Astrocyte (in vitro differentiated cells and primary cell): Measurements from ENCODE around the gene OSTN. TPM values are rescaled to one million over a fixed set of nuclear protein-coding genes. Genes with fewer than 3 reads are reported as not detected.
"Not testable (repeated sequence)": the region's sequence is repeated elsewhere in the genome, so short reads cannot be mapped to it uniquely, and the experiment has no call there.

ENCODE experiments used
- DNase-seq: peaks from one replicate; pipeline ENCODE4 v3.0.0-alpha.2; 2010; ENCODE audit warnings: low read depth
- FAIRE-seq: peaks from 2 replicates; lab custom pipeline; 2011; peaks lifted over from hg19 to GRCh38; lab: Jason Lieb, UNC
- H2AFZ ChIP-seq: 2 replicates; pipeline ENCODE4 v1.6.0; 2012; ENCODE audit warnings: low read depth, low read length, inconsistent platforms
- H3K27ac ChIP-seq: 2 replicates; pipeline ENCODE4 v1.5.1; 2011; ENCODE audit warnings: low read depth, low read length, inconsistent platforms
- H3K27me3 ChIP-seq: 2 replicates; pipeline ENCODE4 v1.6.0; 2011; ENCODE audit warnings: low read length, inconsistent platforms; ENCODE audit not compliant: insufficient read depth
- H3K36me3 ChIP-seq: 2 replicates; pipeline ENCODE4 v1.5.1; 2011; ENCODE audit warnings: low read length, inconsistent platforms; ENCODE audit not compliant: insufficient read depth
- H3K4me1 ChIP-seq: 2 replicates; pipeline ENCODE4 v1.5.1; 2011; ENCODE audit warnings: low read length, inconsistent platforms; ENCODE audit not compliant: insufficient read depth
- H3K4me2 ChIP-seq: 2 replicates; pipeline ENCODE4 v1.6.0; 2012; ENCODE audit warnings: low read length, inconsistent platforms
- H3K4me3 ChIP-seq: 2 replicates; pipeline ENCODE4 v1.5.1; 2011; ENCODE audit warnings: low read depth, mild to moderate bottlenecking, low read length, inconsistent platforms; ENCODE audit not compliant: insufficient read depth
- H3K79me2 ChIP-seq: 2 replicates; pipeline ENCODE4 v1.6.0; 2012; ENCODE audit warnings: mild to moderate bottlenecking, low read length, inconsistent platforms; ENCODE audit not compliant: insufficient read depth
- H3K9ac ChIP-seq: 2 replicates; pipeline ENCODE4 v1.6.0; 2012; ENCODE audit warnings: mild to moderate bottlenecking, low read length, inconsistent platforms
- H3K9me3 ChIP-seq: 2 replicates; pipeline ENCODE4 v1.5.1; 2012; ENCODE audit warnings: low read depth, mild to moderate bottlenecking, low read length, inconsistent platforms; ENCODE audit not compliant: insufficient read depth
- H4K20me1 ChIP-seq: 2 replicates; pipeline ENCODE4 v1.6.0; 2012; ENCODE audit warnings: low read length, inconsistent platforms; ENCODE audit not compliant: insufficient read depth
- H3K27ac Mint-ChIP-seq: one replicate; pipeline ENCODE4 v1.8.0; 2021; ENCODE audit warnings: mild to moderate bottlenecking, mixed read lengths; ENCODE audit not compliant: unreplicated experiment
- H3K27me3 Mint-ChIP-seq: one replicate; pipeline ENCODE4 v1.8.0; 2021; ENCODE audit warnings: low read depth, mixed read lengths; ENCODE audit not compliant: unreplicated experiment
- H3K36me3 Mint-ChIP-seq: one replicate; pipeline ENCODE4 v1.8.0; 2021; ENCODE audit warnings: low read depth, mixed read lengths; ENCODE audit not compliant: unreplicated experiment
- H3K4me1 Mint-ChIP-seq: one replicate; pipeline ENCODE4 v1.8.0; 2021; ENCODE audit warnings: low read depth, mixed read lengths; ENCODE audit not compliant: unreplicated experiment
- H3K4me3 Mint-ChIP-seq: one replicate; pipeline ENCODE4 v1.8.0; 2021; ENCODE audit warnings: mild to moderate bottlenecking, moderate library complexity, mixed read lengths; ENCODE audit not compliant: unreplicated experiment
- H3K9me3 Mint-ChIP-seq: one replicate; pipeline ENCODE4 v1.8.0; 2021; ENCODE audit warnings: mild to moderate bottlenecking, mixed read lengths; ENCODE audit not compliant: unreplicated experiment
- EZH2 ChIP-seq: IDR thresholded peaks from 2 replicates; pipeline ENCODE4 v1.6.1; 2012; ENCODE audit warnings: mild to moderate bottlenecking, low read length, inconsistent platforms; ENCODE audit not compliant: insufficient read depth
- total RNA-seq: library from RNA; stranded (reverse); gene quantifications from 2 replicates; pipeline ENCODE4 v1.2.1, GENCODE V29; 2021
- TF ChIP-seq, protein P1 (sequence below): IDR thresholded peaks from 2 replicates; pipeline ENCODE4 v1.5.1; 2011; ENCODE audit warnings: low read depth, mild to moderate bottlenecking, inconsistent platforms, low read length, moderate library complexity; ENCODE audit not compliant: insufficient read depth

Gene OSTN
- total RNA-seq, 1 donor from 2014 or later: not detected

DNA sequence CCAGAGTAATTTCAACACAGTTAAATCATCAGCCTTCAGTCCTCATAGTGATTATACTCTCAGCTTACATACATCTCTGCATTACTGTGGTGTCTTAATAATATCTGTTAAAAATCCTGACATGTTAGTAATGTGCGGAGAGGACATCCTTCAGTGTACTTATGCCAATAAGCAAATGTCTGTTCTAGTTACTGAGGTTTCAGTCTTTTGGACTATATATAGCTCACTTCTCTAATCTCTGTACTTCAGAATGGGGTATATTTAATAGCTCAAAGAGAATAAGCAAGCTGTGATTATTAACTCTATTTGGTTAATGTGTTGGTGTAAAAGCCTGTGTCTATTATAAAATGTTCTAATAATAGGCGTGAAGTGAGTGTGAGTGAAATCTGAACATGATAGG lies 28.9 kb upstream of the OSTN start:
- no peak overlapping the region for H3K4me3 Mint-ChIP-seq
- no peak overlapping the region for H3K27ac Mint-ChIP-seq
- no peaks in the 10 kb centered on the region for H3K36me3 Mint-ChIP-seq
- H3K27me3 Mint-ChIP-seq: no peaks in the 10 kb centered on the region
- FAIRE-seq (no peak), DNase-seq (no peak)
- H3K9me3 Mint-ChIP-seq: no peaks in the 10 kb centered on the region
- Histone ChIP-seq H2AFZ (no peak overlapping the region), H3K4me1 (no peaks in the 10 kb centered on the region), H3K79me2 (no peaks in the 10 kb centered on the region), H3K4me3 (no peak overlapping the region), H3K4me2 (no peak overlapping the region), H3K27ac (no peak overlapping the region), H3K27me3 (no peaks in the 10 kb centered on the region), H3K36me3 (no peaks in the 10 kb centered on the region), H3K9me3 (no peaks in the 10 kb centered on the region), H4K20me1 (no peaks in the 10 kb centered on the region), H3K9ac (no peak overlapping the region)
- TF ChIP-seq, protein P1, sequence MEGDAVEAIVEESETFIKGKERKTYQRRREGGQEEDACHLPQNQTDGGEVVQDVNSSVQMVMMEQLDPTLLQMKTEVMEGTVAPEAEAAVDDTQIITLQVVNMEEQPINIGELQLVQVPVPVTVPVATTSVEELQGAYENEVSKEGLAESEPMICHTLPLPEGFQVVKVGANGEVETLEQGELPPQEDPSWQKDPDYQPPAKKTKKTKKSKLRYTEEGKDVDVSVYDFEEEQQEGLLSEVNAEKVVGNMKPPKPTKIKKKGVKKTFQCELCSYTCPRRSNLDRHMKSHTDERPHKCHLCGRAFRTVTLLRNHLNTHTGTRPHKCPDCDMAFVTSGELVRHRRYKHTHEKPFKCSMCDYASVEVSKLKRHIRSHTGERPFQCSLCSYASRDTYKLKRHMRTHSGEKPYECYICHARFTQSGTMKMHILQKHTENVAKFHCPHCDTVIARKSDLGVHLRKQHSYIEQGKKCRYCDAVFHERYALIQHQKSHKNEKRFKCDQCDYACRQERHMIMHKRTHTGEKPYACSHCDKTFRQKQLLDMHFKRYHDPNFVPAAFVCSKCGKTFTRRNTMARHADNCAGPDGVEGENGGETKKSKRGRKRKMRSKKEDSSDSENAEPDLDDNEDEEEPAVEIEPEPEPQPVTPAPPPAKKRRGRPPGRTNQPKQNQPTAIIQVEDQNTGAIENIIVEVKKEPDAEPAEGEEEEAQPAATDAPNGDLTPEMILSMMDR: no peak
- TF ChIP-seq EZH2: no peak
- no peaks in the 10 kb centered on the region for H3K4me1 Mint-ChIP-seq

DNA sequence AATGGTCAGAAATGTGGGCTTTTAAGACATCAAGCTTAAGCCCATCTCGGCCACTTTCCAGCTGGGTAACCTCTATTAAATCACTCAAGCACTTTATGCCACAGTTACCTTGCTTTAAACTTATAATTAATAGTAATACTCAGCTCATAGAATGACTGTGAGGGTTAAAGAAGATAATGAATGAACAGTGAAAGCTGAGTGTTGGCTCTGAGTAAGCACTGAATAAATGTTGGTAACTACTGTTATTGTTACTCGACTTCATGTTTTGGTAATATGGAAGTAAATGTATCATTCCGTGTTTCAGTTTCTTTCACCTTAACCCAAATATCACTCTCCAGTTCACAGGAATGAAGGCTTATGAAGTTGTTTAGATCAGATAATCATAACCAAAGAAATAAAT lies 23.9 kb upstream of the OSTN start:
- H3K27ac ChIP-seq: no peak overlapping the region
- DNase-seq (no peak), FAIRE-seq (no peak)
- H3K4me3 ChIP-seq: no peak overlapping the region
- Mint-ChIP-seq H3K9me3 (peaks cover 5% of the 10 kb centered on the region), H3K4me1 (no peaks in the 10 kb centered on the region), H3K36me3 (no peaks in the 10 kb centered on the region), H3K27ac (no peak overlapping the region), H3K4me3 (no peak overlapping the region), H3K27me3 (no peaks in the 10 kb centered on the region)
- no peaks in the 10 kb centered on the region for H3K36me3 ChIP-seq
- H4K20me1 ChIP-seq: no peaks in the 10 kb centered on the region
- H3K9me3 ChIP-seq: no peaks in the 10 kb centered on the region
- no peaks in the 10 kb centered on the region for H3K4me1 ChIP-seq
- no peak for TF ChIP-seq EZH2
- TF ChIP-seq, protein P1: no peak
- no peak overlapping the region for H3K9ac ChIP-seq
- H3K79me2 ChIP-seq: no peaks in the 10 kb centered on the region
- no peak overlapping the region for H3K4me2 ChIP-seq
- H3K27me3 ChIP-seq: no peaks in the 10 kb centered on the region
- no peak overlapping the region for H2AFZ ChIP-seq

DNA sequence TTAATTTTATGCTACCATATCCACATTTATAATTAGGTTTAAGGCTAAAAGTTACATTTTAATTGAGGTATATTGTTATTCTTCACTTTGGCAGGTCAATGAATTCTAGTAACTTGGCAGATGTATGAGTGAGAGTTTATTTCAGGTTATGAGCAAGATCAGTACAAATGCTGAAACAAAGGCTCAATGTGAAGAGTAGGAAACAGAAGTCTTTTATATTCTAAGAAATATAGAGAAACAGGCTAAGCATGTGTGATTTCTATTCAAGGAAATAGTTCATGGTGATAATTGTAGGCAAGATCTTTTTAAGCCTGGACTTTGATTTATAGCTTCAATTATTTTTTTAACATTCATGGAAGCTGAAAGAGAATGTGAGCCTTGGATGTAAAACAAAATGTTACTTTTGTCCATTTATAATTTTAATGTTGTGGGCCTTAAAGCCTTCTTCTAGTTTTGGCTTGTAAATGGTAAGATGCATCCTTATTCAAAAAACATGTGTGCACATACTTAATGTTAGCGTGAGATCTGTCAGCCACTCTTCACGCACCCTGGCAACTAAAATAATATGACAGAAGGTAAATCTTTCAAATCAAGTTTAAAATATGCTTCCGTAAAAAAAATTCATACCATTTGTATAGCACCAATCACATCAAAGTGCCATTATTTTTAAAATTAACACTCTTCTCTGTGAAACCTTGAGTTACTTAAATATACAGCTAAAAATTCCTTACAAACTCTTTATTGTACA lies 22.8 kb upstream of the OSTN start:
- Histone ChIP-seq H3K36me3 (no peaks in the 10 kb centered on the region), H4K20me1 (no peaks in the 10 kb centered on the region), H3K79me2 (no peaks in the 10 kb centered on the region), H3K9ac (no peak overlapping the region), H3K9me3 (no peaks in the 10 kb centered on the region), H3K4me2 (no peak overlapping the region), H2AFZ (no peak overlapping the region), H3K27ac (no peak overlapping the region), H3K4me3 (no peak overlapping the region), H3K4me1 (no peaks in the 10 kb centered on the region), H3K27me3 (no peaks in the 10 kb centered on the region)
- Mint-ChIP-seq H3K4me3 (no peak overlapping the region), H3K27me3 (no peaks in the 10 kb centered on the region), H3K4me1 (no peaks in the 10 kb centered on the region), H3K9me3 (peaks cover 5% of the 10 kb centered on the region), H3K36me3 (no peaks in the 10 kb centered on the region), H3K27ac (no peak overlapping the region)
- DNase-seq (no peak), FAIRE-seq (no peak)
- no peak for TF ChIP-seq EZH2

DNA sequence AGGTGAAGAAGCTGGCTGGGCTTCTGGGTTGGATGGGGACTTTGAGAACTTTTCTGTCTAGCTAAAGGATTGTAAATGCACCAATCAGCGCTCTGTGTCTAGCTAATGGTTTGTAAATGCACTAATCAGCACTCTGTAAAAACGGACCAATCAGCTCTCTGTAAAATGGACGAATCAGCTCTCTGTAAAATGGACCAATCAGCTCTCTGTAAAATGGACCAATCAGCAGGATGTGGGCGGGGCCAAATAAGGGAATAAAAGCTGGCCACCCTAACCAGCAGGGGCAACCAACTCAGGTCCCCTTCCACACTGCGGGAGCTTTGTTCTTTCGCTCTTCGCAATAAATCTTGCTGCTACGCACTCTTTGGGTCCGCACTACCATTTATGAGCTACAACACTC lies 13.7 kb upstream of the OSTN start:
- H3K4me2 ChIP-seq, H3K27me3 Mint-ChIP-seq, H3K4me3 ChIP-seq, H3K4me3 Mint-ChIP-seq, H3K27me3 ChIP-seq, H2AFZ ChIP-seq, H3K9ac ChIP-seq, H3K4me1 ChIP-seq, DNase-seq, H3K9me3 ChIP-seq, H3K27ac Mint-ChIP-seq, FAIRE-seq, H4K20me1 ChIP-seq, H3K79me2 ChIP-seq, H3K36me3 ChIP-seq, H3K4me1 Mint-ChIP-seq, H3K9me3 Mint-ChIP-seq, H3K27ac ChIP-seq, H3K36me3 Mint-ChIP-seq: not testable (repeated sequence)

DNA sequence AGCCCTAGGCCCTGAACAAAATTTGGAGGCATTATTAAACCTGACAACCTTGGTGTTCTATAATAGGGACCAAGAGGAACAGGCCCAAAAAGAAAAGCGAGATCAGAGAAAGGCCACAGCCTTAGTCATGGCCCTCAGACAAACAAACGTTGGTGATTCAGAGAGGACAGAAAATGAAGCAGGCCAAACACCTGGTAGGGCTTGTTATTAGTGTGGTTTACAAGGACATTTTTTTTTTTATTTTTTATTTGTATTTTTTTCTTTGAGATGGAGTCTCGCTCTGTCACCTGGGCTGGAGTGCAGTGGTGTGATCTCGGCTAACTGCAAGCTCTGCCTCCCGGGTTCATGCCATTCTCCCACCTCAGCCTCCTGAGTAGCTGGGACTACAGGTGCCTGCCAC lies 10.8 kb upstream of the OSTN start:
- not testable (repeated sequence) for H3K4me2 ChIP-seq, DNase-seq, FAIRE-seq

More for the DNA sequence above, 10.8 kb upstream of the OSTN start:
- not testable (repeated sequence) for H3K79me2 ChIP-seq, H3K4me1 ChIP-seq, H2AFZ ChIP-seq, H3K27me3 Mint-ChIP-seq, H3K9me3 Mint-ChIP-seq, H3K27me3 ChIP-seq, H3K4me1 Mint-ChIP-seq, H3K4me3 ChIP-seq, H3K4me3 Mint-ChIP-seq, H3K27ac ChIP-seq, H3K9ac ChIP-seq, H3K27ac Mint-ChIP-seq, H3K36me3 ChIP-seq, H3K36me3 Mint-ChIP-seq, H4K20me1 ChIP-seq, H3K9me3 ChIP-seq
